Hair follicle dermal papilla cell (primary cell): ENCODE results near the gene TOPAZ1. TPM values are rescaled to one million over a fixed set of nuclear protein-coding genes. Genes with fewer than 3 reads are reported as not detected.

ENCODE experiments used
- total RNA-seq: library from RNA; depleted of rRNA; stranded (reverse); fragments of >200 nt; gene quantifications from 2 replicates; pipeline ENCODE4 v1.2.3, GENCODE V29; 2012

The TOPAZ1 gene
- total RNA-seq: not detected in 2 replicates

DNA sequence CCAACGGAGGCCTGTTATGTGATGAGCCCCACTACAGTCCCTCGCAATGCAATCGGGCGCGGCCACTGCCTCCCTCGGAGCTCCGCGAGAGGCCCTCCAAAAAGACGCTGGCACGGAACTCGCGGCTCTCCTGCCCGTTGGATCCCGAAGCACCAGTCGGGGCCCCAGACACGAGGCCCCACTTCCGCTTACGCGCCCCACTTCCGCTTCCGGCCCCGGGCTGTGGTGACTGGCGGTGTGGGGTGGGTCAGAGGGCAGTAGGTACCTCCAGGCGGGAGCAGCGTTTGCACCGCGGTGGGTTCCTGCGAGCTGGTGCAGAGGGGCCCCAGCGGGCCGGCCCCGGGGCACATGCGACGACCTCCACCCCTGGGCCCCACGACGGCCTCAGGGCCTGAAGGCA, at the start of gene TOPAZ1:
Gene TOPAZ1 (plus strand): TSS at position 181 of the 400 bp plus-strand sequence. CDS start 168 bp downstream, at position 349.

DNA sequence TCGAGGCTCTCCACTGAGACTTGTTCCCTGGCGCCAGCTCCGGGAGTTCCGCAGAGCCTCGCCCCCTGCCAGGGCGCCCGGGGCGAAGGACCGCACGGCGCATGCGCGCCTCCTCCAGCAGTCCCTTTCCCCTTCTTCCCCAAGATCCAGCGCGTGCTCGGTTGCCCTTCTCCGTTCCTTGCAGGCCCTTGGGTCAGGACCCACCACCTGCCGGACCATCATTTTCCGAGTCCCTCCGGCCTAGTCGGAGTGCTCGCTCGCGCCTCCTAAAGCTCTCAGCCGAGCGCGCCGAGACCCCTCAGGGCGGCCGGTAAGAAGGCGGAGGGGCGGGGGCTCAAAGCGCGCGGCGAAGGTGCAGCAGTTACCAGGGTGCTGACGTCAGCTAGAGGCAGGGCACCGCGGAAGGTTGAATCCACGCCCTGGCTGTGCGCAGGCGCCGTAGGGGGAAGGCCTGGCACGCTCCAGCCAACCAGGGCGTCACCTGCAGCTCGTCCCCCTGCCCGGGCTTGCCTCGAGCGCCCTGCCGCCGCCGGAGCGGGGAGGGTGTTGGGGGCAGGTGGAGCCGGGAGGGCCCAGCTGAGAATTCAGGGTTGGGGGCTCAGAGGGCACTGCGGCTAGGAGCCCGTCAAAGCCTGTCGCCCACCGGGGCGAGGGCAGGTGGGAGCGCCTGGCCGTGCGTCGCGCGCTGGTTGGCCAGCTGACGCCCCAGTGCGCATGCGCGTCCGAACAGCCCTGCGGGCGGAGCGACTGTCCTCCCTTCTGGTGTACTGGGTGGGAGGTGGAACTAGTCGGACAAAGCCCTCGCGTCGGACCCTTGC, 96.5 kb downstream of the TOPAZ1 start, which contains the start of gene TCAIM:
Gene TCAIM (plus strand): TSS at position 757 of the 818 bp plus-strand sequence. CDS start 16,017 bp downstream, outside the sequence.

Other genes starting within 250 kb of the TOPAZ1 start
- 19.4 and 21.9 TPM in 2 replicates for gene TCAIM, start 96.9 kb downstream of the TOPAZ1 start, total RNA-seq
- 9.2 and 10.5 TPM in 2 replicates for gene ZNF445, start 235.8 kb downstream of the TOPAZ1 start, total RNA-seq